ENCODE data around the gene IMMP2L.
"Not testable (repeated sequence)": the region's sequence is repeated elsewhere in the genome, so short reads cannot be mapped to it uniquely, and the experiment has no call there.

Gene IMMP2L

GRCh38 chr7:110673148-110673547 is 889.1 kb downstream of the IMMP2L start:
- TF ChIP-seq CTCF (IDR thresholded peaks at IDR 0.05; ENCODE audit: insufficient read depth, low read depth, low read length, missing control alignments) = no peak

DNA sequence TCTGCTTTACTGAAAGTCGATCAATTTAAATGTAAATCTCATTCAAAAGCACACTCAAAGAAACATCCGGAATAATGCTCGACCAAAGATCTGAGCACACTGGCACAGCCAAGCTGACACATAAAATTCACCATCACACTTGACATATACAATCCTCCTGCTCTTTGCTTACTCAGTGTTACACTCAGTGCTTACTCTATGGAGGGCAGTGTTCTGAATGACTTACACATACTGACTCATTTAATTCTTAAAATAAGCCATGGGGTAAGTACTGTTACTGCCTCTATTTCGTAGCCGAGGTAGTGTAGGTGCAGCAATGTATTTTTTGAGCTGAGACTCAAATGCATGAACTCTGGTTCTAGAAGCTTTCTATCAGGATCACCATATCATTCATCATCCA is 892.9 kb downstream of the IMMP2L start:
- H3K4me3 ChIP-seq (ENCODE audit: low read depth, low read length) = no peak overlapping the region
- TF ChIP-seq CTCF (IDR thresholded peaks at IDR 0.05; ENCODE audit: insufficient read depth, low read depth, low read length, missing control alignments) = no peak
- no peak for DNase-seq (ENCODE audit: low read depth)

More at GRCh38 chr7:110673148-110673547, 889.1 kb downstream of the IMMP2L start:
- no peak overlapping the region for H3K4me3 ChIP-seq (ENCODE audit: low read depth, low read length)
- DNase-seq (ENCODE audit: low read depth) = no peak

- no peak for TF ChIP-seq CTCF (IDR thresholded peaks at IDR 0.05; ENCODE audit: insufficient read depth, low read depth, low read length, missing control alignments)
- no peak for DNase-seq (ENCODE audit: low read depth)
- H3K4me3 ChIP-seq (ENCODE audit: low read depth, low read length) = no peak overlapping the region
These were observed 897.5 kb downstream of the IMMP2L start for GRCh38 chr7:110664803-110665202.

GRCh38 chr7:110660637-110661036 is 901.7 kb downstream of the IMMP2L start:
- DNase-seq (ENCODE audit: low read depth); H3K4me3 ChIP-seq (ENCODE audit: low read depth, low read length): not testable (repeated sequence)

- no peak overlapping the region for H3K4me3 ChIP-seq (ENCODE audit: low read depth, low read length)
- TF ChIP-seq CTCF (IDR thresholded peaks at IDR 0.05; ENCODE audit: insufficient read depth, low read depth, low read length, missing control alignments) = no peak
- no peak for DNase-seq (ENCODE audit: low read depth)
These were observed 912.0 kb downstream of the IMMP2L start for GRCh38 chr7:110650328-110650727.

DNA sequence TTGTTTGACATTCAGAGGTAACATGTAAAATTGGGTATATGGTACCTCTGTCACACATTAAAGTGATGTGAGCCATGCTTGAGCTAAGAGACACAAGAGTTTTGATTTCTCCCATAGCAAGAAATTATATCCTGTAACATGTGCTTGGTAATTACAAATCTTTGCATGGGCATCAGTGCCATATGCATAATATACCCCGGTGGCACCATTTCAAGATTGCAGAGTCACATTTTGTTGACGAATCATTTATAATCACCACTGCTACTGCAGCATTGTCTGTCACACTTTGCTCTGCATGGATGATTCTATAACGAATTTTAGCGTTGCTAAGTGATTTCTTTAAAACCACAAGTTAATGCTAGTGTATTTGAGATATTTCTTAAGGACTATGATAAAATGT is 915.0 kb downstream of the IMMP2L start:
- TF ChIP-seq CTCF (IDR thresholded peaks at IDR 0.05; ENCODE audit: insufficient read depth, low read depth, low read length, missing control alignments) = no peak
- H3K4me3 ChIP-seq (ENCODE audit: low read depth, low read length) = no peak overlapping the region
- no peak for DNase-seq (ENCODE audit: low read depth)

- no peak for TF ChIP-seq CTCF (IDR thresholded peaks at IDR 0.05; ENCODE audit: insufficient read depth, low read depth, low read length, missing control alignments)
- no peak overlapping the region for H3K4me3 ChIP-seq (ENCODE audit: low read depth, low read length)
- DNase-seq (ENCODE audit: low read depth) = no peak
These were observed 915.5 kb downstream of the IMMP2L start for GRCh38 chr7:110646804-110647203.
